Ramos (cell line): ENCODE data around the gene TXLNB.
"Not testable (repeated sequence)": the region's sequence is repeated elsewhere in the genome, so short reads cannot be mapped to it uniquely, and the experiment has no call there.

Experiments used
- in situ Hi-C: fragments of 300-500 bp; cut with MboI; formaldehyde crosslinking; loops from one replicate; pipeline ENCODE4 v1.14.3; 2022; ENCODE audit warnings: low sequenced_read_pairs; ENCODE audit not compliant: unreplicated experiment

Gene TXLNB

DNA sequence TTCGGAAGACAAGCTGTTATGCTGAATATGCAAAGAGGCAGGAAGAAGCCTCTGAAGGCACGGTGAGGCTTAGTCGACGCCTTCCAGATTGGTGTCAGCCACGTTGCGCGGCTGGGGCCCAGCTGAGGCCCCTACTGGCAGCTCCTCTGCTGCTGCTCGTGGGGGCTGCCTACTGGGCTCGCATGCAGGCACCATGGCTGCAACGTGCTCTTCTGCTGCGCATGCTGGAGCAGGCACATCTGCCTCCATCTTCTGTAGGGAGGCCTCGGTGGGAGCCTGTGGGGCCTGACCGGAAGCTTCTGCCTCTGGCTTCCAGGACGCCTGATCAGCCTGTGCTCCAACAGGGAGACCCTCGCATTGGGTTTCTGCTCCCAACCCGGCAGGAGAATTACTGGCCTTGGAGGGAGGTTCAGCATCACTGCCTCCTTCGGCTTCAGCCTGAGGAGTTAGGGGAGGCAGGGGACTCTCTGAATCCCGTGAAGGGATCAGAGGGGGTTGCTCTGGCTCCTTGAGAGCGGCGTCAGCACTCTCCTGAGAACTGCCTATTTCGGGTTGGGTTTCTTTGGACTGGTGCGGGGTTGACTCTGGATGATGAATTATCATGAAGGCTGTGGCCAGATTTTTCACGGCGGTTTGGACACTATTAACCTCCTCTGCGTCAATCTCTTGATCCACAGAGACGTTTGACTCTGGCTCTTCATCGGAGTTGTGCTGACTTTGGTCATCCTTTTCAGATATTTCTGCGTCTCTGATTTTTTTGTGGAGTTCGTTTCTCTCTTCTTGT is 49.1 kb downstream of the TXLNB start:
- in situ Hi-C loops = no loop called here

DNA sequence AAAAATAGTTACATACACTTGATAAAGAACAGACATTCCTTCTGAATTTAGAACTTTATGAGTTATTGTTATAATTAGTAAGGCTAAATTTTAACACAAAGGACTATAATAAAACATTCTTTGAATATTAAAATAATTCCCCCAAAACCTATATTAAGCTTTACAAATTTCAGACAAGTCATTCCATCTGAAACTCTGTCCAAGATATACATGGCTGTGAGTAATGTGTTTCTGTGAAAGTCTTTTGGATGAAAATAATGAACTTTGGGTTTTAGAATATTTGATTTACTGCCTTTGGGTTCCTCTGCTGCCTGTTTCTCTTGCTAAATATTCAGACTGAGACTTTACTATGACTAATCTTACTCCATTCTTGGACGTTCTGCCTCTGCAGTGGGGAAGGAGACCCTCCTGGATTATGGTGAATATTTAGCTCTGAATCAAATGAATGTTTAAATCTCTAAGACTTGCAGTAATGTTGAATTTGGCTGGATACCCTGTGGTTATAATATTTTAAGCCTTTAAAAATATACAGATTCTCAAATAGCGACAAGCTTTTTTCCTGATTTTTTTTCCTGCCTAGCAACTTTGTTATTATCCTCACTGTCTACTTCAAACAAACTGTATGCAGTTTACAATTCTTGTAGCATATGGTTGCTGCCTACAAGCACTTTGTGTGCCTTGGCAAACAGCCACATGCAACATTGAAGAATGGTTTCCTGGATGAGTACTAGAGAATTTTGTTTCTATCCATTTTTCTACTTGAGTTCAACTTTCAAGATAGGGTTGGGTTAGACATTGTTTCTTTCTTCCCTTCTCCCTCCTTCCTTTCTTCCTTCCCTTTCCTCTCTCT is 51.4 kb downstream of the TXLNB start:
- in situ Hi-C loops = no loop called here

DNA sequence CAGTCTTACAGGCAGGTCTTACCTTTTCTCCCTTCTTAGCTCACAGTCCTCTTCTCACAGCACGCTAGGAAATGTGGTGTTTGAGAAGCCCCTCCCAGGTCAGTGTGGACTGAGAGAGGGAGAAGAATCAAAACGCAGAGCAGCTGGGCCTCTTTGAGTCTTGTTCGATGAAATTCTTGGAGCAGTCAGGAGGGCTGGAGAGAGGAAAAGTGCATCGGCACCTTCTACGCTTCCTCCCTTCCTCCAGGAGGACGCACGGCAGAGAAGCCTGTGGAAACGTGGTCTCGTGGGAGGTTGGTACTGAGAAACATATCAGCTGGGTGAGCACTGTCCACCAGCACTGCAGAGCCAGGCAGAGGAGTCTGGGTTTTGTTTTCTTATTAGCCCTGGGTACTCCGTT is 52.7 kb downstream of the TXLNB start:
- in situ Hi-C loops = no loop called here

DNA sequence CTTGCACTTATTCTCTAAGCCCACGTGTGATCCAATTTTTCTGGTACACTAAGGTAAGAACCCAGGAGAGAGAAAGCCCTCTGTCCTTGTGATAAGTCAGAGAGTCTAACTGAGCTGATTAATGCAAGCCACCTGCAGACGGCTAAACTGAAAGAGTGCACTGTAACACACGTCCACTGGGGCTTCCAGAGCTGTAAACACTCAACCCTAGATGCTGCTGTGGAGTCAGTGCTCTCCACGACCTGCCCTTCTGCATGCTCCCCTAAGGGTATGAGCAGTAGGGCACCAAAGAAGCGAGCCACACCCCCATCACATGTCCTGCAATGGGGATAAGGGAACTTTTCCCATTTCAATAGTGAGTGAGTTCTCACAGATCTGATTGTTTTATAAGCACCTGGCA is 55.7 kb downstream of the TXLNB start:
- in situ Hi-C loops = no loop called here

DNA sequence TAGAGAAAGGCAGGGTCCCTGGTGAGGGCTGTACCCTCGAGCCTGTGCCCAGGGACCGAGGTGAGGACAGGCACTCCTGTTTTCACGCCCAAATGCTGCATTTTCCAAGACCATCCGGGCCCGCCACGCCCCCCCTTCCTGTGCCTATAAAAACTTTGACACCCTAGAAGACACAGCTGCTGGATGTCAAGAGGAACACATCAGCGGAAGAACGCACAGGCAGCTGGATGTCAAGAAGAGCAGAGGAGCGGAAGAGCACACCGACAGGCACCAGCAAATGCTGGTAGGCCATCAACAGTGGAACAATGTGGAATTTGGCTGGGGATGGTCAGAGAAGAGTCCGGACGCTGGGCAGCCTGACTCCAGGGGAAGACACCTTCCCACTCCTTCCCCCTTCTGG is 56.1 kb downstream of the TXLNB start:
- in situ Hi-C loops = no loop called here

DNA sequence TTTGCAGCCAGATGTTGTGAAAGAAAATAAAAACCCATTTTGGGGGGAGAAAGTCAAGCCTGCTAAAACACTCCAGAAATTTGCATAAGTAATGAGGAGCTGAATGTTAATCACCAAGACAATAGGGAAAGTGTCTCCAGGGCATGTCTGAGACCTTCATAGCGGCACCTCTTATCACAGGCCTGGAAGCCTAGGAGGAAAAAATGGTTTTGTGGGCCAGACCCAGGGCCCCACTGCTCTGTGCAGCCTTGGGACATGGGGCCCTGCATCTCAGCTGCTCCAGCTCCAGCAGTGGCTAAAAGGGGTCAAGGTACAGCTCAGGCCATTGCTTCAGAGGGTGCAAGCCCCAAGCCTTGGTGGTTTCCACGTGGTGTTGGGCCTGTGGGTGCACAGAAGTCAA is 57.6 kb downstream of the TXLNB start:
- in situ Hi-C loops = not testable (repeated sequence)

DNA sequence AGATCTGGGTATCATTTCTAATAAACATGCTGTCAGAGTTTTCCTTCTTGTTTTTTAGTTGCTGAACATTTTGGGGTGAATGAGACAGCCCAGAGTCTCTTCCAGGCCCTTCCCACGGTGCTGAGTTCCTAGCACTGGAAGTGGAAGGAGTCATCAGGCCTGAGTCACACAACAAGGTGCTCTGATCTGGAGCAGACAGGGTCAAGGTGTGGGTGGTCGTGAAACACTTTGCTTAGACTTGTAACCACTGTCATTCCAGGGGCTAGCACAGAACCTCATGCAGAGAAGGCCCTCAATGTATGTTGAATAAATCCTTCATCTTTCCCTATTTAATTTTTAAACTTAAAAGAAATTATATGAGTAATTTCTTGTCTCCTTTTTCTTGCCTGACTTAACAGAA is 60.6 kb downstream of the TXLNB start:
- in situ Hi-C loops = no loop called here

DNA sequence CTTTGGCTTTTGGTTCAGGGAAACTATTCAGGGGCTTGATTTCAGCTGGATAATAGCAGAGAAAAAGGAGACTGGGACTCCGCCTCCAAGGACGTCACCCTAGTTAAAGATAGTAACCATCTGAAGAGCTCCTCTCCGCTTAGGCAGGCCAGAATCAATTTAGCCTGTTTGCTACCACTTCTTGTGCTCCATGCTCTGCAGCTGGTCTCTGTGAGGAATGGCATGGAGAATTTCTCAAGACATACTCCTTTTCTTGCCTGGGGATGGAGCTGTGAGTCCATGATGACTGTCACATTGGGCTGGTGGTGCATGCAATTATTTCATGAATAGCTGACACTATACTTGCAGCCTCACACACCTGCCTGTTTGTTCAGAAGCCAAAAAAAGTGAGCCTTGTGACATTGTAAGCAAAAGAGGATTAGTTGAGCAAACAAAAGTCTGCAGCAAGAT is 61.4 kb downstream of the TXLNB start:
- in situ Hi-C loops = no loop called here

DNA sequence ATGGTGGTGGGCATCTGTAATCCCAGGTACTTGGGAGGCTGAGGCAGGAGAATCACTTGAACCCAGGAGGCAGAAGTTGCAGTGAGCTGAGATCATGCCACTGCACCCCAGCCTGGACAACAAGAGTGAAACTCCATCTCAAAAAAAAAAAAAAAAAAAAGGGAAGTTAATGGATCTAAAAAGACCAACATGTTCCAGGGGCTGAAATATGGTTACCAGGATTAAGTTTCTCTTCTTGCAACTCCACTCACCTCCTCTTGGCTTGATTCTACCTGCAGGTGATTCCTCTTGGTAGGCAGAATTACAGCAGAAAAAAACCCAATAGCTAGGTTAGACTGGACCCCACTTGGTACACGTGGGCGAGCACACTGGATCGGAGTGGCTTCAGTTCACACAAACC is 63.4 kb downstream of the TXLNB start:
- in situ Hi-C loops = not testable (repeated sequence)

DNA sequence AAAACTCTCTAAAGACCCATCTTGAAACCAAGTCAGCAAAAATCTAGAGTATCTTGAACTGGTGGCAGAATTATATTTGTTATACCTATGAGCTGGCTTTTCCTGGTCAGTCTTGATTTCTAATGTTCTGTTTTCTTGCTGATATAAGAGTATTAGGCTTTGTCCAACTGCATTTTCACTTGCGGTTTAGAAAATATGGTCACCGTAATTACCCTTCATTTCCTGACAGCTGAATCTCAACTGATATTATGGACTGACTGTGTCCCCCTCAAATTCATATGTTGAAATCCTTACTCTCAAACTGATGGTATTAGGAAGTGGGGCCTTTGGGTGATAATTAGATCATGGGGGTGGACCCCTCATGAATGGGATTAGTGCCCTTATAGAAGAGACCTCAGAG is 72.1 kb downstream of the TXLNB start:
- in situ Hi-C loops = loop anchor here (25.0 kb wide), 1 partner anchor 407 kb away; no protein-coding TSS in a partner anchor

DNA sequence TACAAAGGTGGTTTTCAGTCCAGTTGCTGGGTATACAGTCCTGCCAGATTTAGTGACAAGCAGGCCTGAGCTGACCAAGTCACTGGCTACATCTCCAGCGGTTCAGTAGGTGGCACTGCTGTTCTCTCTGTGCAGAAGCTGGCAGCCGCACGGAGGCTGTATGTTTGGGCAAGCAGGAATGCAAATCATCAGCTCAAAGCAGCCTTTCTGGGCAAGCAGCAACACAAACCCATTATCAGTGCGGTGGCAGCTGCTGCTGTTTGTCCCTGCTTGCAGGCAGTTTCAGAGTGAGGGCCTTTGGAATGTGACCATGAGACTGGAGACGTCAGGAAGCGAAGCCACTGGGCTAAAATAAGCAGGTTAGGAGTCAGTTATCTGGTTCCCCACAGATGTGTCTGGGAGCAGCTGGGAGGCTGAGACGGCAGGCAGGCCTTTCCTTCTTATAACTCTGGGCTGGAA is 72.5 kb downstream of the TXLNB start:
- in situ Hi-C loops = loop anchor here (25.0 kb wide), 1 partner anchor 407 kb away; no protein-coding TSS in a partner anchor

DNA sequence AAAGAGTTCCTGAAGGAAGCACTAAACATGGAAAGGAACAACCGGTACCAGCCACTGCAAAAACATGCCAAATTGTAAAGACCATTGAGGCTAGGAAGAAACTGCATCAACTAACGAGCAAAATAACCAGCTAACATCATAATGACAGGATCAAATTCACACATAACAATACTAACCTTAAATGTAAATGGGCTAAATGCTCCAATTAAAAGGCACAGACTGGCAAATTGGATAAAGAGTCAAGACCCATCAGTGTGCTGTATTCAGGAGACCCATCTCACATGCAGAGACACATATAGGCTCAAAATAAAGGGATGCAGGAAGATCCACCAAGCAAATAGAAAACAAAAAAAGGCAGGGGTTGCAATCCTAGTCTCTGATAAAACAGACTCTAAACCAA is 79.3 kb downstream of the TXLNB start:
- in situ Hi-C loops = loop anchor here (25.0 kb wide), 1 partner anchor 400 kb away; no protein-coding TSS in a partner anchor

DNA sequence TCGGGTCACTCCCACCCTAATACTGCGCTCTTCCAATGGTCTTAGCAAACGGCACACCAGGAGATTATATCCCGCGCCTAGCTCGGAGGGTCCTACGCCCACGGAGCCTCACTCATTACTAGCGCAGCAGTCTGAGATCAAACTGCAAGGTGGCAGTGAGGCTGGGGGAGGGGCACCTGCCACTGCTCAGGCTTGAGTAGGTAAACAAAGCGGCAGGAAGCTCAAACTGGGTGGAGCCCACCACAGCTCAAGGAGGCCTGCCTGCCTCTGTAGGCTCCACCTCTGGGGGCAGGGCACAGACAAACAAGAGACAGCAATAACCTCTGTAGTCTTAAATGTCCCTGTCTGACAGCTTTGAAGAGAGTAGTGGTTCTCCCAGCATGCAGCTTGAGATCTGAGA is 81.0 kb downstream of the TXLNB start:
- in situ Hi-C loops = loop anchor here (25.0 kb wide), 1 partner anchor 398 kb away; no protein-coding TSS in a partner anchor

DNA sequence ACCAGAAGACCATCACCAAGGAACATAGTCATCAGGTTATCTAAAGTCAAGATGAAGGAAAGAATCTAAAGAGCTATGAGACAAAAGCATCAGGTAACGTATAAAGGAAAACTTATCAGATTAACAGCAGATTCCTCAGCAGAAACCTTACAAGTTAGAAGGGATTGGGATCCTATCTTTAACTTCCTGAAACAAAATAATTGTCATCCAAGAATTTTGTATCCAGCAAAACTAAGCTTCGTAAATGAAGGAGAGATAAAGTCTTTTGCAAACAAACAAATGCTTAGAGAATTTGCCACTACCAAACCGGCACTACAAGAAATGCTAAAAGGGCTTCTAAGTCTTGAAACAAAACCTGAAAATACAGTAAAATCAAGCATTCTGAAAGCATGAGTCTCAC is 86.0 kb downstream of the TXLNB start:
- in situ Hi-C loops = loop anchor here (5.0 to 25.0 kb wide), 2 partner anchors 161 to 394 kb away; no protein-coding TSS in a partner anchor

DNA sequence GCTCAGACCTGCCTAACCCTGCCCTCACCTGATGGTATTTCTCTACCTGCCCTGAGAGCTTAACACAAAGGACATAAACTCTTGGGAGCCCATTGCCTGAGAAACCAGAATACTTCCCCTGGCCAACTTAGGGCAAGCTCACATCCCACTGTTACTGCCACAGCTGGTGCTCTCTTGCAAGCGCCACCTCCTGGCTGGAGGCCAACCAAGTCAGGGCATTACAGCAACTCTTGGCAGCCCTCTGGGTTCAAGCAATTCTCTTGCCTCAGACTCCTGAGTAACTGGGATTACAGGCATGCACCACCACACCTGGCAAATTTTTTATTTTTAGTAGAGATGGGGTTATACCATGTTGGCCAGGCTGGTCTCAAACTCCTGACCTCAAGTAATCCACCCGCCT is 86.8 kb downstream of the TXLNB start:
- in situ Hi-C loops = loop anchor here (5.0 to 25.0 kb wide), 2 partner anchors 162 to 393 kb away; no protein-coding TSS in a partner anchor

DNA sequence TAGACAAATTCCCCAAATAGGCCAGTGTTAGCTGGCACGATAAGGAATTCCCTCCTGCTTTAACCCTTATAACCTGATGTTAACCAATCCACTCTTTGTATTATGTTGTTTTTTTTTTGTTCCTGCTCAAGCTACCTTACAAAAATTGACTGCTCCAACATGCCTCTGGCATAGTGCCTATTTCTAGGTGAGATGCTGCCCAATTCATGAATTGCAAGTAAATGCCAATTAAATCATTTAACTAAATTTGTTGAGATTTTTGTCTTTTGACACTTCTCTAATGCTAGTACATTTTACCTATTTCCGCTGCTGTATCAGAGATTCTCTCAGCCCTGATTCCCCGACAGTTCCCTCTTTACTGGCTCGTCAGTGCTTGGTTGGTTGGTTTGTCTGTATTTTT is 90.4 kb downstream of the TXLNB start:
- in situ Hi-C loops = loop anchor here (25.0 kb wide), 1 partner anchor 389 kb away; no protein-coding TSS in a partner anchor

DNA sequence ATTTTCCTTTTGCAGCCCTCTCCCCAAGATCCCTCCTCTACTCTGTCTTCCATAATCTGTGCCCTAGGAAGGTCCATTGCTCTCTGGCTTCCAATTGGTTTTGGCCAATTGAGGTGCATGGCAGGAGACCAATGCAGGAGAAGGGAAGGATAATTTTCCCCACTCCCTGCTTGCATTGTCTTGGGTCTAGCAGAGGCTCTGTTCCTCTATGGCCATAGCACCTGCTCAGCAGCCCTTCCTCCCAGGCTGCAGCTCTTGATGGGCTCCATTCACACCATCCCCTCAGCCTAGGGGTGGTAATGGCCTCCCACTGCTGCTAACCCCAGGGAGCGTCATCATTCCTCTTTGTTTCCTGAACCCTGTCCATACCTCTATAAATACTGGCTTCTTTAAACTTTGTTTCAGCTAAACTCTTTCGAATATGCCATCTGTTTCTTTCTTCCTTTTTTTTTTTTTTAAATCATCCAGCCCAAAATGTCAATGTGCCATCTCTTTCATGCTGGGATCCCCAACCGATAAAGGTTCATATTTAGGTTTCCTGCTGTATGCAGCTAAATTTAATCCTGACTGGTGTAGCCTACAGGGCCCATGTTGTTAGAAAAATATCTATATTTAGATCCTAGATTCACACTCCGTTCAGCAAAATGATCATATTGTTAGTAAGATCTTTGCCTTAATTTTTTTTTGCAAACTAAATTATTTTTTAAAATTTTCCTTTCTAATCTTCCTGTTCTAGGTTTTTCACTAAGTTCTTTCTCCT is 93.1 kb downstream of the TXLNB start:
- in situ Hi-C loops = no loop called here

DNA sequence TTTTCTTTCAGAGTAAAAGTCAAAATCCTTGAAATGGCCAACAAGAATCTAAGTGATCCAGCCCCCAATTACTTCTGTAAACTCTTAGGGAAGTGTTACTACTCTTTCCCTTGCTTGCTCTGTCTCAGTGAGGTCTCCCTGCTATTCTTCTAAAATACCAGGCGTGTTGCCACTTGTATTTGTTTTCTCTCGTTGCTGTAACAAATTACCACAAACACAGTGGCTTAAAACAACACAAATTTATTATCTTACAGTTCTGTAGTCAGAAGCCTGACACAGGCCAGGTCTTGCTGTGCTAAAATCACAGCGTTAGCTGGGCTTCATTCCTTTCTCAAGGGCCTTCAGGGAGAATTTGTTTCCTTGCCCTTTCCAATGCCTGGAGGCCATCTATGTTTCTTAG is 97.1 kb downstream of the TXLNB start:
- in situ Hi-C loops = no loop called here
